RCC 7860 (cell line): Measurements from ENCODE around the gene ZNF644.
"Not testable (repeated sequence)": the region's sequence is repeated elsewhere in the genome, so short reads cannot be mapped to it uniquely, and the experiment has no call there.

Experiments used
- DNase-seq: peaks from one replicate; pipeline ENCODE4 v3.0.0-alpha.2; 2015; ENCODE audit warnings: low spot score
- FAIRE-seq: peaks from 2 replicates; lab custom pipeline; 2012; peaks lifted over from hg19 to GRCh38; lab: Jason Lieb, UNC

The ZNF644 gene

GRCh38 chr1:90936061-90936460, 85.8 kb downstream of the ZNF644 start:
- DNase-seq (no peak), FAIRE-seq (no peak)

GRCh38 chr1:90928231-90928630, 93.6 kb downstream of the ZNF644 start:
- not testable (repeated sequence) for FAIRE-seq, DNase-seq

GRCh38 chr1:90927674-90928073, 94.2 kb downstream of the ZNF644 start:
- DNase-seq, FAIRE-seq: not testable (repeated sequence)

DNA sequence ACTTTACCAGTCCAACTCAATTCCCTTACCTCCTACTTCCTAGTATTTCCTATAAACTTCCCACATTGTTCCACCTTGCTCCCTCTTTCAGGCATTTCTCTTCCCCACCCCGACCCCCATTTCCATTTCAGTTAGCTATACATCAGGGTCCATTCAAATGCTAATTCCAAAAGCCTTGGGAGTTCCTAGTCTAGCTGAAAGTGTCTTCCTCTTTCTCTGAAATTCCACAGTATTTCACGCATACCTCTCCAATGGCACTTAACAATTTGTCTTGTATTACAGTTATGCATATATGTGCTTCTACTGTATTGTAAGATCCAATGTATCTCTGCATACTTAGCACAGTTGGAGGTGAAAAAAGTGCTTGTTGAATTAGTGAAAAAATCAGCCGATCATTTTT, 94.9 kb downstream of the ZNF644 start:
- FAIRE-seq (no peak), DNase-seq (no peak)

DNA sequence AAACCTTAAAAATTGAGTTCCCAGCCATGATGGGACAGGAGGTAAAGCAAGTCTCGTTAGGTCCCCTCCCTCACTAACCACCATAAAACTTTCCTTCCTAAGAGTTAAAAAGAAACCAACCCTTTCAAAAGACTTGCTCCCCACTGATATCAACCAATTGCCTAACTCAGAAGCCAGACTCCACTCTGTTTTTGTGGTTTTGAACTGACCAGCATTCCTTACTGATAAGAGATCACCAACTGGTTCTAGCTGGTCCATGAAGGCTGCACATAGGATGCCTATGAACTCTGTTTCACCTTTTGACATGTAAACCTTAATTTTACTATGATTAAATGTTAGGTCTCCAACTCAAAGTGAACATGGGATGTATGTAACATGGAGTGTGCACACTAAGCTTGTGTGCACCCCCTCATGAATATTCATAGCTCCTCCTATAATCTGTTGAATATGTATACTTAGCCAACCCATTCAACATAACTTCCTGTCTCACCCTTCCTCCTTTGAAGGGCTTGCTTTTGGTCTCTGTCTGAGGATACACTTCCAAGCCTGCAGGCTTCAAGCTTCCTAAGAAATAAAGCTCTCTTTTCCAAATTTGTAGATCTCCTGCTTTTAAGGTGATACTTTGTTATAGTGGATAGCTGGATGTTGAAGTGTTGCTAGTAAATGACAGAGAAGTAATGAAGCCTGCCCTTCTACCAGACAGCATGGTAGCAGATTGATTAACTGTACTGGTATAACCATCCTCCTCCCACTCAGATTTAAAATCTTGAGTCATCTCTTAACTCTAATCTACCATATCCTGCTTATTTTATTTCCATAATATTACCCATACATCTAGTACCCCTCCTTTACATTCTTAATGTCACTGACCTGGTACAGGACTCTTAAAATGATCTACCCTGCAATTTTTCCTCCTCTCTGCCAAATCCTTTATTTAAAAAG, 95.6 kb downstream of the ZNF644 start:
- FAIRE-seq: peak; percentile 93
- peak; percentile 81 for DNase-seq

DNA sequence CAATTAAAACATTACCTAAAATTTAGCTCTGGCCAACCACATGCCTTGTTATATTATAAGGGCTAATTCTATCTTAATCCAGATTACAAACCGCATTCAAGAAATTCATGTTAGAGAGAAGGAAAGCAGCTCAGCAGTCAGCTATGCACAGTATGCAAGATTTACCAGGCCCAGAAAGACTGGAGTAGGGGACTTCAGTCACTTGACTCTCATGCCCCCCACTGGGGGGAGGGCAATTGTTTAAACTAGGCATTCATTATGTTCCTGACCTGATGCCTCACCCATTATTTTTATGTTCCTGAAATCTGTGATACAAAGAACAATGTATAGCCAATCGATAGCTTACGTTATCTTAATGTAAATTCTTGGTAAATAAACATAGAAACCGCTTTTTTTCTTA, 96.9 kb downstream of the ZNF644 start:
- FAIRE-seq: no peak
- no peak for DNase-seq

DNA sequence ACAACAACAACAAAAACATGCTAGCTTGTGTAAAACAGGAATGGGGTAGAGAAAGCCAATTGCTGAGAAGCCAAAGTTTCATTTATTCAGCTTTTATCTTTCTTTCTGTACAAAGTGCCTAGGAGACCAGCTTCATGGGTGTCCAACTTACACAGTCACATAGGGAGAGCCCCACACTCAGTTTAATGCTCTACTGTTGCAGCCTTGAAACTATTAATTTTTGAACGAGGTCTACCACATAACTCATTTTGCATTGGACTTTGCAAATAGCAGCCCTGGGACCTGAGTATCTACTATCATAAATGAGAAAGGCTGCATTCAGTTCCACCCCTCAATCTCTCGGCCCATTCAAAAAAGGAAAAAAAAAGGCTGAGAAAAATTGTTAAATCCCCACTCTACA, 98.8 kb downstream of the ZNF644 start:
- FAIRE-seq: no peak

GRCh38 chr1:90922202-90922601, 99.6 kb downstream of the ZNF644 start:
- no peak for FAIRE-seq
- no peak for DNase-seq

More for the DNA sequence above, 98.8 kb downstream of the ZNF644 start:
- no peak for DNase-seq

GRCh38 chr1:90919900-90920299, 101.9 kb downstream of the ZNF644 start:
- FAIRE-seq (peak; percentile 79), DNase-seq (no peak)

- FAIRE-seq: no peak
- no peak for DNase-seq
Observed at GRCh38 chr1:90919190-90919719, 102.6 kb downstream of the ZNF644 start.

DNA sequence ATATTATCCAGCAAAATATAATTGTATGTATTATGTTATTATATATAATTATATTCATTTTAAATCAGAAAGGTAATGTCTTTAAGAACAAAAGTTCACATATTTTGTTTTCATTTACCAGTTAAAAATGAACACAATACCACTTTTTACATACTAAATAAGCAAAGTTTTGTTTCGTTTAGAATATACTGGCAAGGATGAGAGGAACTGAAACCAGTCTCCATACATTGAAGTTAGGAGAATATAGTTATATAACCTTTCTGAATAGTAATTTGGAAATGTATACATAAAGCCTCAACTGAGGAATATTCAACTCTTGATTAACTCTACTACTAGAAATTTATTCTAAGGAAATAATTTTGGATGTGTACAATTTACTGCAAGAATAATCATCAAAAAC, 110.5 kb downstream of the ZNF644 start:
- FAIRE-seq (no peak), DNase-seq (no peak)

- DNase-seq (no peak), FAIRE-seq (no peak)
Observed at GRCh38 chr1:90902672-90903071, 119.2 kb downstream of the ZNF644 start.

GRCh38 chr1:90899263-90899662, 122.6 kb downstream of the ZNF644 start:
- DNase-seq (no peak), FAIRE-seq (no peak)

GRCh38 chr1:90893679-90894078, 128.2 kb downstream of the ZNF644 start:
- FAIRE-seq, DNase-seq: not testable (repeated sequence)

- not testable (repeated sequence) for FAIRE-seq, DNase-seq
Observed at GRCh38 chr1:90892884-90893283, 129.0 kb downstream of the ZNF644 start.

- FAIRE-seq, DNase-seq: not testable (repeated sequence)
Observed at GRCh38 chr1:90892196-90892595, 129.6 kb downstream of the ZNF644 start.

DNA sequence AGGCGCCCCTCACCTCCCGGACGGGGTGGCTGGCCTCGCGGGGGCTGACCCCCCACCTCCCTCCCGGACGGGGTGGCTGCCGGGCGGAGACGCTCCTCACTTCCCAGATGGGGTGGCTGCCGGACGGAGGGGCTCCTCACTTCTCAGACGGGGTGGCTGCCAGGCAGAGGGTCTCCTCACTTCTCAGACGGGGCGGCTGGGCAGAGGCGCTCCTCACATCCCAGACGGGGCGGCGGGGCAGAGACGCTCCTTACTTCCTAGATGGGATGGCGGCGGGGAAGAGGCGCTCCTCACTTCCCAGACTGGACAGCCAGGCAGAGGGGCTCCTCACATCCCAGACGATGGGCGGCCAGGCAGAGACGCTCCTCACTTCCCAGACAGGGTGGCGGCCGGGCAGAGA, 130.1 kb downstream of the ZNF644 start:
- not testable (repeated sequence) for FAIRE-seq, DNase-seq

- no peak for DNase-seq
- FAIRE-seq: no peak
Observed at GRCh38 chr1:90882221-90882620, 139.6 kb downstream of the ZNF644 start.

DNA sequence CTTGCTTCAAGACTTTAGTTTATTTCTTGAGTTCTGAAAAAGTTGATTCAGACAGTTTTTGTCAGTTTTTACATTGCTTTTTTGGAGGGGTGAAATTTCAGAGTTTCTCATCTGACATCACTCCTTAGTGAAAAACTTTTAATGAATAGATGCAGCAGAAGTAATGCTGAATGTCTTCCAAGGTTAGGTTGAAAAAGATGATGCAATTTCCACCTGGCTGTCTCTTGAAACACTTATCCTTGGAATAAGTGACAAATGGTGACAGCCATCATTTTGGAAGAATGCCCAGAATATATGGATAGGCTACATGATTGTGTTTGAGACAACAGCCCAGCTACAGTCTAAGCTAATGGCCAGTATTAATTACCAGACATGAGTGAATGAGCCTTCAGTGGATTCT, 140.8 kb downstream of the ZNF644 start:
- DNase-seq (no peak), FAIRE-seq (no peak)

GRCh38 chr1:90879281-90879680, 142.6 kb downstream of the ZNF644 start:
- FAIRE-seq (no peak), DNase-seq (no peak)

DNA sequence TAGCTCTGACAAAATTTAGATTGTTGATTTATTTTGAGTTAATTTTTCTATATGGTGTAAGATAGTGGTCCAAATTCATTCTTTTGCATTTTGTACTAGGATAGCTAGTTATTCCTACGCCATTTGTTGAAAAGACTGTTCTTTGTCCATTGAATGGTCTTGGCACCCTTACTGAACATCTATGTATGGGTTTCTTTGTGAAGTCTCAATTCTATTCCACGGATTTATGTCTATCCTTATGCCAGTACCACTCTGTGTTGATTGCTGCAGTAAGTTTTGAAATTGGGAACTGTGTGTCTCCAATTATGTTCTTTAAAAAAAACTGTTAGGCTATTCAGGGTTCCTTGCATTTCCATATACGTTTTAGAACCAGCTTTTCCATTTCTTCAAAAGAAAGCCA, 145.7 kb downstream of the ZNF644 start:
- DNase-seq (no peak), FAIRE-seq (no peak)
